Neuron (in vitro differentiated cells): Measurements from ENCODE around the gene DVL1.
"Not testable (repeated sequence)": the region's sequence is repeated elsewhere in the genome, so short reads cannot be mapped to it uniquely, and the experiment has no call there.

Source experiments
- H2AFZ ChIP-seq: one replicate; pipeline ENCODE4 v1.6.1; 2013; ENCODE audit warnings: low read depth, mild to moderate bottlenecking, inconsistent platforms, low read length, moderate library complexity
- H3K27me3 ChIP-seq: one replicate; pipeline ENCODE4 v1.6.1; 2013; ENCODE audit warnings: low read length; ENCODE audit not compliant: insufficient read depth
- H3K36me3 ChIP-seq: one replicate; pipeline ENCODE4 v1.6.1; 2013; ENCODE audit warnings: low read length; ENCODE audit not compliant: insufficient read depth
- H3K4me1 ChIP-seq: one replicate; pipeline ENCODE4 v1.6.1; 2013; ENCODE audit warnings: low read length; ENCODE audit not compliant: insufficient read depth
- H3K4me3 ChIP-seq: 2 replicates; pipeline ENCODE4 v1.5.1; 2013; ENCODE audit warnings: mild to moderate bottlenecking, low read length, moderate library complexity
- H3K9me3 ChIP-seq: one replicate; pipeline ENCODE4 v1.6.1; 2013; ENCODE audit warnings: low read length

The DVL1 gene

DNA sequence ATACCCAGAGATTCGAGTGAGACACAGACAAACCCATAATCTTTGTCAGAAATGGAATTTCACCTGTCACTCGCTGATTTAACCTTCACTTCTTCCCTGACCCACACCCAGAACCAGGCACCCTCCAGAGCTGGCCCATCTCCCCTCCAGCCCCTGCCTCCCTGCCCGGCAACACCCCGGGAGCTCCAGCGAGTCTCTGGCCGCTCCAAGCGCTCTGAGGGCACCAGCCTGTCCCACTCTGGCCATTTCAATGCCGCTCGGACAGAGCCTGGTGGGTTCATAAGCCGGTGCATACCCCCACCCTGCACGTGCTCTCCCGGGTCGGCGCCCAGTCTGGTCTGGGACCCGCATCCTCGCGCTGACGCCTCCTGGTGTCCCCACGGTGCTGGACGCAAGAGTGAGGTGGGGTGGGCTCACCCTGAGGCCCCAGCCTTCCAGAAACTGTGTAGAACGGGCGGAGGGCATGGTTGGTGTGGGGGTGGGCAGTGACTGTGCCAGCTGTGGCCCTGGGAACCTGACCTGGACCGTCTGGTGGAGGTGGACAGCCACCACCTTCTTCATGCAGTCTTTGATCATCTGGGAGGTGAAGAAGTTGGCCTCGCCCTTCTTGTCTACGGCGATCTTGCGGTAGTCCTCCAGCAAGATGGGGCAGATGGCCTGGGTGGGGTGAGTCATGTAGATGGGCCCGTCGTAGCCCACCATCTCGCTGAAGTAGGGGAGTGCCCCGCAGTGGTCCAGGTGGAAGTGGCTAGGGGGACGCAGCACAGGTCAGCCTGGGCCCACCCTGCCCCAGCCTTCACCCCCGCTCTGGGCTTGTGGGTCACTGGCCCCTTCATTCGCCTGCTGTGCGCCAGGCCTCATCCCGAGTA lies 30.2 kb downstream of the DVL1 start:
- H3K4me3 ChIP-seq, result no peak overlapping the region
- H3K27me3 ChIP-seq, result no peaks in the 10 kb centered on the region
- peaks cover 41% of the 10 kb centered on the region for H3K36me3 ChIP-seq
- H3K4me1 ChIP-seq, result peaks cover 11% of the 10 kb centered on the region
- no peaks in the 10 kb centered on the region for H3K9me3 ChIP-seq
- no peak overlapping the region for H2AFZ ChIP-seq

DNA sequence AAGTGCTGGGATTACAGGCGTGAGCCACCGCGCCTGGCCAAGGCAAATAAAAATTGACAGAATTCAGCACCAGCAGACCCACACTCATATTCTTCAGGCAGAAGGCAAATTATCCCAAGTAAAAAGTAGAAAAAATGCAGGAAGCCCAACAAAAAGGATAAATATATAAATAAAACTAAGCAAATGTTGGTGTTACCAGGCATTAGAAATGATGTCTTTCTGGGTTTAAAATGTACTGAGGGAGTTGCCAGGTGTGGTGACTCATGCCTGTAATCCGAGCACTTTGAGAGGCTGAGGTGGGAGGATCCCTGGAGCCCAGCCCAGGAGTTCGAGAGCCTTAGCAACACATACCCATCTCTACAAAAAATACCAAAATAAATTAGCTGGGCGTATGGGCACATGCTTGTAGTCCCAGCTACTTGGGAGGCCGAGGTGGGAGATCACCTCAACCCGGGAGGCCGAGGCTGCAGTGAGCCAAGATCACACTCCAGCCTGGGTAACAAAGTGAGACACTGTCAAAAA lies 31.0 kb downstream of the DVL1 start:
- Histone ChIP-seq H3K36me3 (peaks cover 49% of the 10 kb centered on the region), H2AFZ (no peak overlapping the region), H3K9me3 (no peaks in the 10 kb centered on the region), H3K27me3 (no peaks in the 10 kb centered on the region), H3K4me3 (no peak overlapping the region), H3K4me1 (peaks cover 5% of the 10 kb centered on the region)

DNA sequence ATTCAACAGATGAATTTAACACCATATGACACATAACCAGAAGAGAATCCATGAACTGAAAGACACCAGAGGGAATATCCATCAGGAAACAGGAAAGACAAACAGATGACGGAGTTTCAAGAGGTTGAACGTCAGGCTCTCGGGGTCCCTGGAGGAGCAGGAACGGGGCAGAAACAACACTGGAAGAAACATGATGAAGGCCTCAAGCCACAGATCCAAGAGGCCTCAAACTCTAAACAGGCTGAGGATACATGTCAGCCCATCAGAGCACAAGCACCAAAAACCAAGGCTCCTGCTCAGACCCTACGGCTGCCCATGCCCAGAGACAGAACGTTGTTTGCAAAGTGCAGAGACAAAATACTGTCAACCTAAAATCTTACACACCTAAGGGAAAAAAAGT lies 31.8 kb downstream of the DVL1 start:
- no peaks in the 10 kb centered on the region for H3K4me1 ChIP-seq
- peaks cover 57% of the 10 kb centered on the region for H3K36me3 ChIP-seq
- H2AFZ ChIP-seq, result no peak overlapping the region
- H3K9me3 ChIP-seq, result no peaks in the 10 kb centered on the region
- no peaks in the 10 kb centered on the region for H3K27me3 ChIP-seq
- no peak overlapping the region for H3K4me3 ChIP-seq

- H3K27me3 ChIP-seq, H3K9me3 ChIP-seq, H3K4me3 ChIP-seq, H3K4me1 ChIP-seq, H2AFZ ChIP-seq: not testable (repeated sequence)
- peaks cover 68% of the 10 kb centered on the region for H3K36me3 ChIP-seq
Measured at GRCh38 chr1:1316199-1316598, 33.0 kb downstream of the DVL1 start.

DNA sequence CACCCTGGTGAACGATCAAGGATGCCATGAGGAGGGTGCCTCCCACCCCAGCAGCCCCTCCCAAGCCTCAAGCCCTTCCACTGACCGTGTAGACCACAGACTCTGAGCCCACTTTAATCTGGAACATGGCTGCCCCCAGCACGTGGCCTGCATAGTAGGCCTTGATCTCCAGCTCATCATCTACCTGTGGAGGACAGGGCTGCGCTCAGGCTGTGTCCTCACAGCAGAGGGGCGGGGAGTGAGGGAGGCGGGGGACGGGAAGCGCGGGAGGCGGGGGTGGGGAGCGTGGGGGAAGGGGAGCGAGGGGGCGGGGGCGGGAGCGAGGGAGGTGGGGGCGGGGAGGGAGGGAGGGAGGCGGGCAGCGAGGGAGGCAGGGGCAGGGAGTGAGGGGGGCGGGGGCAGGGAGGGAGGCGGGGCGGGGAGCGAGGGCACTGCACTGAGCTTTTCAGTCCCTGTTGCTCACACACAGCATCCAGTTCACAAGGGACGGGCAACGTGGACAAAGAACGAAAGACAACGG lies 33.7 kb downstream of the DVL1 start:
- Histone ChIP-seq H3K4me1 (no peaks in the 10 kb centered on the region), H2AFZ (no peak overlapping the region), H3K27me3 (no peaks in the 10 kb centered on the region), H3K4me3 (no peak overlapping the region), H3K36me3 (peaks cover 70% of the 10 kb centered on the region), H3K9me3 (no peaks in the 10 kb centered on the region)

DNA sequence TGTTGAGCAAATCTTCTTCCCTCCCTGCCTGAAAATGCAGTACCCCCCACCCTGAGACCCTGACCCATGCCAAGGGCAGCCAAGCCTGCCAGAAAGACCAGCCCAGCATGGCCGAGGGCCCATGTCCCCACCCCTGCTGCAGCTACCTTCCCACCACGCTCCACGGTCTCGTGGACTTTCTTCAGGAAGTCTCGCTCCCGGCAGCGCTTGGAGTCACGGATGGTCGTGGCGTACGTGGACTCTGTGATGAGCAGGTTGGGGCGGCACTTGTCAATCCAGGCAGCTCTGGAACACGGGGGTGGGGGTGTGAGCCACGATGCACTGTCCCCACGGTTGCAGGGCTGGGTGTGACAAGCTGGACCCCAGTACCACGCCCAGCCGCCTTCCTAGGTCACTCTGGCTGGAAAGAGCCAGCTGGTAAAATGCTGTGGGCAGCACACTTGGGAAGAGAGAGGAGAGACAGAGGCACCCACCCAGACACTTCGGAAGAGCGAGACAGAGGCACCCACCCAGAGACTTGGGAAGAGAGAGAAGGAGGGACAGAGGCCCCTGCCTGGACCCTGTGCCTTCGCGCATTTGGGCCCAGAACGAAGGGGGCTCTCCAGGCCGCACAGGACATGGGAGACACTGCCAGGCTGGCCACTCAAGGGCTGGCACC lies 34.4 kb downstream of the DVL1 start:
- Histone ChIP-seq H3K27me3 (no peaks in the 10 kb centered on the region), H3K4me1 (no peaks in the 10 kb centered on the region), H3K36me3 (peaks cover 68% of the 10 kb centered on the region), H3K9me3 (no peaks in the 10 kb centered on the region), H2AFZ (no peak overlapping the region), H3K4me3 (no peak overlapping the region)

DNA sequence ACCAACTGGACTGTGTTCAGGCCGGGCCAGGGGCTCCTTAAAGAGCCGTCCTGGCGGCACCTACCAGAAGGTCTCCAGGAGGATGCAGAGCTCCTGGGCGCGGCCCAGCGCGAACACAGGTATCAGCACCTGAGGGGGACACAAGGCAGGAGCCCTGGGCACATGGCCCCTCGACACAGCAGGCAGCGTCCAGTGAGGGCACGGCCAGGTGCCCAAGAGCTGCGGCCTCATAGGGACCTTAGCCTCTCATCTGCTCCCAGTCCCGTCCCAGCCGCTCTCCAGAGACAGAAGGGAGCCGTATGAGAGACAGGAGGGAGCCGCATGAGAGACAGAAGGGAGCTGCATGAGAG lies 35.0 kb downstream of the DVL1 start:
- Histone ChIP-seq H3K4me1 (peaks cover 5% of the 10 kb centered on the region), H3K36me3 (peaks cover 65% of the 10 kb centered on the region), H3K9me3 (no peaks in the 10 kb centered on the region), H3K4me3 (no peak overlapping the region), H2AFZ (no peak overlapping the region), H3K27me3 (no peaks in the 10 kb centered on the region)

- Histone ChIP-seq H3K4me1 (peaks cover 8% of the 10 kb centered on the region), H2AFZ (no peak overlapping the region), H3K4me3 (no peak overlapping the region), H3K27me3 (no peaks in the 10 kb centered on the region), H3K9me3 (no peaks in the 10 kb centered on the region), H3K36me3 (peaks cover 61% of the 10 kb centered on the region)
Measured at GRCh38 chr1:1313500-1314236, 35.5 kb downstream of the DVL1 start.

- Histone ChIP-seq H3K9me3 (no peaks in the 10 kb centered on the region), H3K4me1 (peaks cover 8% of the 10 kb centered on the region), H3K36me3 (peaks cover 61% of the 10 kb centered on the region), H3K4me3 (no peak overlapping the region), H3K27me3 (no peaks in the 10 kb centered on the region), H2AFZ (no peak overlapping the region)
Measured at GRCh38 chr1:1312450-1313314, 36.5 kb downstream of the DVL1 start.

DNA sequence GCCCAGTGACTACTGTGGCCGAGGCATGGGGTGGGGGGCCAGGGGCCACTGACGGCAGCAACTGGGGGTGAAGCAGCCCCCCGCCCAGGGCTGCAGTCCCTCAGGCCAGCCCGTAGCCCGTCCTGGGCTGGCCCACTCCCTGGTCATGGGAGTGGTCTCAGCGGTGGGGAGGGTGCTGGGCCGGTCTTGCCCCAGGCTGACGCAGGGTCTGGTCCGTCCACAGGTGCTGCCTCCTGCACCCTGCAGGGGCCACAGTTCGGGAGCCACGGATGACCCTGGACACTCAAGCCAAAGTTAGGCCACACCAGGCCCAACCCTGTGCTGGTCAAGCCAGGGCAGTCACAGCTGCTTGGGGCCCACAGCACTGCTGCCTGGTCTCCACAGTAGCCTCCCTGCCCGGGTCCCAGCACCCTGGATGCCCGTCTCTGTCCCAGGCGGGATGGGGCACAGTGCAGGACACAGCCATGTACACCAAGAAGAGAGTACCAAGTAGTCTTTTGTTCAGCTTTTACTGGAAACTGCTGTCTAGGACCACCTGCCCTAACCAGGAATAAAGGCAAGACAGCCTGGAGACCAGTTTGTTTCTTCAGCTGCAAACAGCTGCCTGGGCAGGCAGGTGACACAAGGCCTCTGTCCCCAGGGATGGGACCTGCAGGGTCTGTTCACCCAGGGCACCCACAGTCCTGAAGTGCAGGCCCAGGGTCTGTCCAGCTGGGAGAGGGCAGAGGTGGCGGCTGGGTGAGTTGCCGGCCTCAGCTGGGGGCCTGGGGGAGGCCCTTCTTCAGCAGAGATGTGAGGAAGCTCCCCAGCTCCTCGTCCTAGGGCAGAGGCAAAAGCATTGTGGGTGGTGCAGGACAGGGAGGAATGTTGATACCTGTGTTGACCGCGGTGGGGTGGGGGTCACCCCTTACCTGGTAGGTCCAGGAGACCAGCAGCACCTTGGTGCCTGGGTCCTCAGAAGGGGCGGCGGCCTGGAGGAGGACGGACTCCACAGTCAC lies 37.8 kb downstream of the DVL1 start:
- Histone ChIP-seq H3K4me1 (peaks cover 16% of the 10 kb centered on the region), H2AFZ (no peak overlapping the region), H3K36me3 (peaks cover 56% of the 10 kb centered on the region), H3K27me3 (no peaks in the 10 kb centered on the region), H3K4me3 (no peak overlapping the region), H3K9me3 (no peaks in the 10 kb centered on the region)

GRCh38 chr1:1310476-1311053 lies 38.7 kb downstream of the DVL1 start:
- Histone ChIP-seq H2AFZ (no peak overlapping the region), H3K36me3 (peaks cover 56% of the 10 kb centered on the region), H3K27me3 (no peaks in the 10 kb centered on the region), H3K4me1 (peaks cover 25% of the 10 kb centered on the region), H3K9me3 (no peaks in the 10 kb centered on the region), H3K4me3 (no peak overlapping the region)
